Spleen (tissue), 11 donors: ENCODE measurements around the gene ADAMTS4. TPM values are rescaled to one million over a fixed set of nuclear protein-coding genes. Genes with fewer than 3 reads are reported as not detected.

Experiments used
- DNase-seq: peaks from one replicate; pipeline ENCODE4 v3.0.0-alpha.2; 2020
- H3K27ac ChIP-seq, 8 donors: fragments of 200-600 bp; sonication (generic) in 7 of 8; 1 replicate in 4 of 8; 2 replicates in 4 of 8; pipeline versions ENCODE4 v1.5.0 to v1.8.0; 2016 to 2021; ENCODE audit warnings: inconsistent platforms in 4 of 8, mild to moderate bottlenecking in 4 of 8, moderate library complexity in 1 of 8
- H3K27me3 ChIP-seq, 7 donors: fragments of 200-600 bp; sonication (generic) in 6 of 7; replicated peaks in 1 of 7; 1 replicate in 4 of 7; 2 replicates in 3 of 7; pipeline versions ENCODE4 v1.5.0 to v1.8.0; 2016 to 2021; ENCODE audit warnings: inconsistent platforms in 3 of 7, mild to moderate bottlenecking in 1 of 7
- H3K36me3 ChIP-seq, 6 donors: fragments of 200-600 bp; sonication (generic) in 5 of 6; 1 replicate in 4 of 6; 2 replicates in 2 of 6; pipeline versions ENCODE4 v1.5.0 to v1.8.0; 2016 to 2021; ENCODE audit warnings: inconsistent platforms in 2 of 6
- H3K4me1 ChIP-seq, 6 donors: fragments of 200-600 bp; sonication (generic) in 5 of 6; 1 replicate in 3 of 6; 2 replicates in 3 of 6; pipeline versions ENCODE4 v1.5.0 to v1.8.0; 2016 to 2021; ENCODE audit warnings: inconsistent platforms in 3 of 6
- H3K4me3 ChIP-seq, 8 donors: fragments of 200-600 bp; sonication (generic) in 7 of 8; 1 replicate in 4 of 8; 2 replicates in 4 of 8; pipeline versions ENCODE4 v1.5.0 to v1.8.0; 2016 to 2021; ENCODE audit warnings: inconsistent platforms in 4 of 8, mild to moderate bottlenecking in 4 of 8, moderate library complexity in 2 of 8
- H3K9me3 ChIP-seq, 8 donors: fragments of 200-600 bp; sonication (generic) in 7 of 8; 1 replicate in 4 of 8; 2 replicates in 4 of 8; pipeline versions ENCODE4 v1.5.0 to v1.8.0; 2016 to 2021; ENCODE audit warnings: inconsistent platforms in 4 of 8
- CTCF ChIP-seq, 11 experiments: fragments of 200-600 bp in 7 of 11; fragments of 450-650 bp in 4 of 11; sonication (generic) in 4 of 11; IDR thresholded peaks in 8 of 11; conservative IDR thresholded peaks in 3 of 11; 1 replicate in 7 of 11; 2 replicates in 4 of 11; pipeline versions ENCODE4 v1.4.0 to v1.8.0; 2016 to 2021; ENCODE audit warnings: antibody characterized with exemption in 11 of 11, inconsistent platforms in 4 of 11, mild to moderate bottlenecking in 1 of 11
- POLR2A ChIP-seq, 3 donors: fragments of 450-650 bp; IDR thresholded peaks; one replicate each; pipeline ENCODE4 v1.5.1; 2017; ENCODE audit warnings: antibody characterized with exemption in 3 of 3, mild to moderate bottlenecking in 1 of 3
- POLR2AphosphoS5 ChIP-seq, 3 donors: sonication (generic); formaldehyde crosslinking; IDR thresholded peaks; one replicate each; pipeline ENCODE4 v1.5.1; 2017; ENCODE audit warnings: antibody characterized with exemption in 3 of 3
- WGBS, 5 donors: extraction: QIAGEN DNeasy Blood & Tissue Kit in 3 of 5; methylation state at CpG; one replicate each; pipeline versions ENCODE4 v1.1.5 to v1.1.7; 2013 to 2018; 5-methylcytosine and 5-hydroxymethylcytosine counted together
- intact Hi-C: fragments of 100-400 bp; cut with DNase I; formaldehyde crosslinking; loops from one replicate; pipeline ENCODE4 v1.15.0; 2023; ENCODE audit warnings: low total_unique reads
- polyA plus RNA-seq, 3 donors: library from polyadenylated mRNA; stranded (reverse); fragments of 200-250 nt; gene quantifications; one replicate each; pipeline ENCODE4 v1.2.1, GENCODE V29; 2013
- total RNA-seq, 7 donors: library from RNA; depleted of rRNA in 3 of 7; stranded (reverse); fragments of >200 nt in 3 of 7; fragmentation: NEBNext Ultra II Directional in 4 of 7; extraction: Animal tissue kit (Norgen Biotek cat#: 25700) in 4 of 7; gene quantifications; one replicate each; pipeline versions ENCODE4 v1.1.0 to v1.2.1, GENCODE V29; 2016 to 2021
- donor health status: healthy with polysubstance abuse.
- donor health status: DM: no; HTN: no; CAD: no; lungs with moderate emphysema.
- donor health status: DM: no; HTN: no; CAD: no.
- donor health status: Bipolar disorder and iron deficiency.
- donor health status: healthy.
- donor health status: DM: no; HTN: no; CAD: no.
- donor health status: DM: yes; HTN: yes; CAD: no.

ADAMTS4 gene
- total and polyA plus RNA-seq, 10 donors, result 0.26 to 37.8 (median 4.0) TPM

- H3K27me3 ChIP-seq, result no peaks in the 10 kb centered on the region
- intact Hi-C loops, result no loop called here
- WGBS, 5 donors, result 94 to 100% (median 97%) methylated on average over 3 of the region's 3 CpGs
- H3K27ac ChIP-seq, result no peak overlapping the region
- no peak for TF ChIP-seq POLR2AphosphoS5 (IDR thresholded peaks at IDR 0.05)
- no peak for TF ChIP-seq POLR2A (IDR thresholded peaks at IDR 0.05)
- no peak for TF ChIP-seq CTCF (IDR thresholded peaks at IDR 0.05 in 8 of 11, conservative IDR thresholded peaks at IDR 0.05 in 3 of 11)
- peaks cover 44 to 90% (median 76%) of the 10 kb centered on the region in 6 donors for H3K4me1 ChIP-seq
- no peak overlapping the region for H3K4me3 ChIP-seq
- H3K9me3 ChIP-seq, result no peaks in the 10 kb centered on the region
- peaks cover 0 to 15% (median 11%) of the 10 kb centered on the region in 6 donors for H3K36me3 ChIP-seq
- no peak for DNase-seq
These were observed 19.2 kb downstream of the ADAMTS4 start for GRCh38 chr1:161179698-161180097.

DNA sequence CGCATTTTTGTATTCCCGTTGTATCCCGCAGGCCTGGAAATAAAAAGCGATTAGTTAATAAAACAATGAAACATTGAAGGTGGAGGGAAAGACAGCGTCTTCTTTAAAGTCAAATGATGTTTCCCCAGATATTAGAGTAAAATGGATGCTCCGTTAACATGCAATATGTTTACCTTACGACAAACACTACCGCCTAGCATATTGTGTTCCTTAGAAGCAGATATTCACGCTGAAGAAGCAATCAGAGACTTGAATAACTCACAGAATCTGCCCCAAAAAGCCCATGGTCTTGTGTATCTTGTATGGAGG lies 21.0 kb downstream of the ADAMTS4 start:
- 80 to 85% (median 83%) methylated on average over 9 of the region's 9 CpGs for WGBS, 5 donors
- no peak for TF ChIP-seq POLR2AphosphoS5 (IDR thresholded peaks at IDR 0.05)
- TF ChIP-seq CTCF (IDR thresholded peaks at IDR 0.05 in 8 of 11, conservative IDR thresholded peaks at IDR 0.05 in 3 of 11), result peak in 1 of 11 experiments; percentile 5
- H3K9me3 ChIP-seq, result no peaks in the 10 kb centered on the region
- no peaks in the 10 kb centered on the region for H3K27me3 ChIP-seq
- H3K36me3 ChIP-seq, result peaks cover 0 to 33% (median 29%) of the 10 kb centered on the region in 6 donors
- H3K4me3 ChIP-seq, result peak overlapping the region in 7 of 8 donors; percentile 71 to 95 (median 76)
- DNase-seq, result no peak
- H3K4me1 ChIP-seq, result peaks cover 30 to 90% (median 66%) of the 10 kb centered on the region in 6 donors
- peak overlapping the region; percentile 79 to 95 (median 92) for H3K27ac ChIP-seq
- intact Hi-C loops, result no loop called here

GRCh38 chr1:161177112-161177935 lies 21.5 kb downstream of the ADAMTS4 start, which contains the start of gene B4GALT3:
TSS of gene B4GALT3 (minus strand) at chr1:161177507. CDS start at chr1:161176060, 1,447 bp downstream.
- WGBS, 5 donors, result 6 to 11% (median 6%) methylated on average over 26 to 50 of the region's 50 CpGs

More at GRCh38 chr1:161177112-161177935, 21.5 kb downstream of the ADAMTS4 start, which contains the start of gene B4GALT3:
- no peaks in the 10 kb centered on the region for H3K27me3 ChIP-seq
- peaks cover 0 to 39% (median 33%) of the 10 kb centered on the region in 6 donors for H3K36me3 ChIP-seq
- DNase-seq, result peak; percentile 98
- intact Hi-C loops, result no loop called here
- H3K9me3 ChIP-seq, result no peaks in the 10 kb centered on the region
- H3K4me1 ChIP-seq, result peaks cover 25 to 90% (median 64%) of the 10 kb centered on the region in 6 donors
- peak within 1 kb of the TSS; percentile 71 to 95 (median 76) for H3K4me3 ChIP-seq
- TF ChIP-seq CTCF (IDR thresholded peaks at IDR 0.05 in 8 of 11, conservative IDR thresholded peaks at IDR 0.05 in 3 of 11), result peak in 2 of 11 experiments; percentile 8 to 16
- peak; percentile 94 to 95 (median 95) for TF ChIP-seq POLR2AphosphoS5 (IDR thresholded peaks at IDR 0.05)
- TF ChIP-seq POLR2A (IDR thresholded peaks at IDR 0.05), result peak; percentile 44 to 65 (median 56)
- H3K27ac ChIP-seq, result peak within 1 kb of the TSS; percentile 79 to 95 (median 92)
